Gastroesophageal sphincter (tissue), 3 donors: Measurements from ENCODE around the gene CDC42EP4.

Source experiments
- EP300 ChIP-seq: sonication (generic); formaldehyde crosslinking; IDR thresholded peaks from one replicate; pipeline ENCODE4 v1.6.1; 2017; ENCODE audit warnings: antibody characterized with exemption, mild to moderate bottlenecking
- POLR2A ChIP-seq, 2 donors: fragments of 450-650 bp; IDR thresholded peaks; one replicate each; pipeline ENCODE4 v1.6.1; 2017; ENCODE audit warnings: antibody characterized with exemption in 2 of 2, mild to moderate bottlenecking in 2 of 2, moderate library complexity in 1 of 2
- TF ChIP-seq, protein P1 (sequence below), 4 experiments: fragments of 200-600 bp in 2 of 4; fragments of 450-650 bp in 2 of 4; sonication (generic) in 1 of 4; IDR thresholded peaks; one replicate each; pipeline ENCODE4 v1.5.1; 2017 to 2019; ENCODE audit warnings: antibody characterized with exemption in 4 of 4, mild to moderate bottlenecking in 2 of 4, moderate library complexity in 2 of 4

DNA sequence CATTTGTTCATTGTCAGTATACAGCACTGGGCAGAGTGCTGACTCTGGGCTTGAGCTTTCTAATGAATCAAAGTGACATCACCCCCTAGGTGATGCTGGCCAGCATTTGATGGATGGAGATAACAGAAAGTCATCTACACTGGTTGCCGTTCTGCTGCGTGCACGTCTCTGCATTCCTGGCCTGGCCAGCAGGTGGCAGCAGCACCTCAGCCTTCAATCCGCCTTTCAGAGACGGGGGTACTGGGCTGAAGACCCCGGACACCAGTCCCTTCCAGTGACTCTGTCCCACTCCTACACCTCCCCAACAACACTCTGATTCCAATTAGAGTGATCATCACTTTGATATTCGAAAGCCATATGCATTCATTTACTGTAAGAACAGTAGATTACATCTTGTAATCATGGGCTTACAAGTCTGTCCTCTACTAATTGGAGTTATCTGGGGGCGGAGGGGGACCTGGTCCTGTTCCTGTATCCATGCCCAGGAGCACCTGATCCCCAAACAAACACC is 56.1 kb downstream of the CDC42EP4 start:
- no peak for TF ChIP-seq POLR2A (IDR thresholded peaks at IDR 0.05)
- TF ChIP-seq, protein P1, sequence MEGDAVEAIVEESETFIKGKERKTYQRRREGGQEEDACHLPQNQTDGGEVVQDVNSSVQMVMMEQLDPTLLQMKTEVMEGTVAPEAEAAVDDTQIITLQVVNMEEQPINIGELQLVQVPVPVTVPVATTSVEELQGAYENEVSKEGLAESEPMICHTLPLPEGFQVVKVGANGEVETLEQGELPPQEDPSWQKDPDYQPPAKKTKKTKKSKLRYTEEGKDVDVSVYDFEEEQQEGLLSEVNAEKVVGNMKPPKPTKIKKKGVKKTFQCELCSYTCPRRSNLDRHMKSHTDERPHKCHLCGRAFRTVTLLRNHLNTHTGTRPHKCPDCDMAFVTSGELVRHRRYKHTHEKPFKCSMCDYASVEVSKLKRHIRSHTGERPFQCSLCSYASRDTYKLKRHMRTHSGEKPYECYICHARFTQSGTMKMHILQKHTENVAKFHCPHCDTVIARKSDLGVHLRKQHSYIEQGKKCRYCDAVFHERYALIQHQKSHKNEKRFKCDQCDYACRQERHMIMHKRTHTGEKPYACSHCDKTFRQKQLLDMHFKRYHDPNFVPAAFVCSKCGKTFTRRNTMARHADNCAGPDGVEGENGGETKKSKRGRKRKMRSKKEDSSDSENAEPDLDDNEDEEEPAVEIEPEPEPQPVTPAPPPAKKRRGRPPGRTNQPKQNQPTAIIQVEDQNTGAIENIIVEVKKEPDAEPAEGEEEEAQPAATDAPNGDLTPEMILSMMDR (IDR thresholded peaks at IDR 0.05) = peak in 3 of 4 experiments; percentile 98 to 99 (median 98)
- no peak for TF ChIP-seq EP300
